GM19463 (cell line): ENCODE data around the gene ANO1.

Experiments
- ATAC-seq: cut with Tn5 transposase; IDR thresholded peaks from one replicate; pipeline ENCODE4 v1.9.1; 2021; ENCODE audit warnings: mild to moderate bottlenecking, moderate library complexity; ENCODE audit not compliant: unreplicated experiment

The ANO1 gene

GRCh38 chr11:70049045-70049444 is 29.1 kb upstream of the ANO1 start:
- no peak for ATAC-seq

- no peak for ATAC-seq
Observed at GRCh38 chr11:70050243-70050642, 27.9 kb upstream of the ANO1 start.

GRCh38 chr11:70054004-70054403 is 24.1 kb upstream of the ANO1 start:
- no peak for ATAC-seq

DNA sequence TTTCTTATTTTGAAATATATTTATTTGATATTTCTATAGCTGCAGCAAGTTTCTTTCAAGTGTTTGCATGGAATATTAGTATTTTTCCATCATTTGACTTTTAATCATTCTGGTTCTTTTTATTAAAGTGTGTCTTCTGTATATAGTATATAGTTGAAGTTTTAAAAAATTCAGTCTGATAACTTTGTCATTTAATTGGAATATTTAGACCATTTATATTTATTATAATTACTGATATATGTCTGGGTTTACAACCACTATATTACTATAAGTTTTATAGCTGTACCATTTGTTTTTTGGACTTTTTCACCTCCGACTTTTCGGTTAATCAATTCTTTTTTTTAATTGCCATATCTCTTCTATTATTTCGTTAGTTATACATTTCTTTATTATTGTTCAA is 22.7 kb upstream of the ANO1 start:
- no peak for ATAC-seq

DNA sequence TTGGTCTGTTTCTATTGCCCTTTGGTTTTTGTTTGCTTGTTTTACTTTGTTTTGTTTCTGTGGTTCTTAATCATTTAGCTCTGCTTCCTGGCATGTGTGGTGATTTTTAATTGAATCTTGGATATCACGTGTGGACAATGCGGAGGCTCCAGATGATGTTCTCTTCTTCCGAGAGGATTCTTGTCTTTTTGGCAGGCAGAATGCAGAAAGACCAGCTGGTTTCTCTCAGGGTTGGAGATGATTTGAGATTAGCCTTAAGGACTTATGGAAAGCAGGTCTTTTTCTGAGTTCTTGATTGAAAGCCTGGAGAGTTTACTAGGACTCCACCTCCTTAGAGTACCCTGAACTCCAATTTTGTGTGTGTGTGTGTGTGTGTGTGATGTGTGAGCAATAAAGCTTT is 21.0 kb upstream of the ANO1 start:
- ATAC-seq: no peak

- no peak for ATAC-seq
Observed at GRCh38 chr11:70059971-70060370, 18.1 kb upstream of the ANO1 start.

DNA sequence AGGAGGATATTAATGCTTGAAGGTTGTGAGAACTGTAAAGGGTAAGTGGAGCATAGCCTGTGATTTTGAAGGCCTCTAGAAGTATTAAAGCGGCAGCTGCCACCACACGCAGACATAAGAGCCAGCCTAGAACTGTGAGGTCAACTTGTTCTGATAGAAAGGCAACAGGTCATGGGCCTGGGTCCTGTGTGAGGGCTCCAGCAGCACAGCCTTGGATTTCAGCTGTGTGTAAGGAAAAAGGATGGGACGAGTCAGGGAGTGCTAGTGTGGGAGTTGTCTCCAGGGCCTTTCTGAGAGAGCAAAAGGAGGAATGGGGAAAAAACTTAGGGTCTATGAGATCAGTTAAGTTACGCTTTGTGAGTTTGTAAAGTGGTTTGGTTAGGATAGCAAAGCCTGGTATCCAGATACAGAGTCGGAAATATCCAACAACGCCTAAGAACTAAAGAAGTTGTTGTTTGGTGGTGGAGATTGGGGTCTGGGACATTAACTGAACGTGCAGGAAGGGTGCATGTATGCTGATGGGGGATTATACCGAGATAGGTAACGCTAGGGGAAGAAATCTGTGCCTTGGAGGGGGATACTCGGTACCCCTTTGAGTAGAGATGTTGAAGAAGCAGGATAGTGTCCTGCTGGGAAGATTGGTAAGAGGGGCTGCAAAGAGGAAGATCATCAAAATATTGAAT is 17.4 kb upstream of the ANO1 start:
- no peak for ATAC-seq

- no peak for ATAC-seq
Observed at GRCh38 chr11:70061734-70062133, 16.4 kb upstream of the ANO1 start.

DNA sequence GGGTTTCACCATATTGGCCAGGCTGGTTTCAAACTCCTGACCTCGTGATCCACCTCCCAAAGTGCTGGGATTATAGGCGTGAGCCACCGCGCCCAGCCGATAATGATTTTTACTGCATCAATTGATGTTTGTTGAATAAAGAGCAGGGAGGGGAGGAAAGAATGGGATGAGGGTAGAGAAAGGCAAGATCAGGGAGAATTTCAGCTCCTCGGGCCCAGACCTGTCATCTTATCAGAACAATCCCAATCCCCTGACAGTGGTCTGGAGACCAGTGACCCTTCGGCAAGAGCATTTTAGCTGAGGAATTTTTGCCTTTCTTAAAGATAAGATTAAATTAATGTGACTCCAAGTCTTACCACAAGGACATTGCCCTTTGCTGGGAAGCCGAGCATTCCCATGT is 15.0 kb upstream of the ANO1 start:
- ATAC-seq: no peak

GRCh38 chr11:70063555-70063954 is 14.6 kb upstream of the ANO1 start:
- no peak for ATAC-seq

- ATAC-seq: no peak
Observed at GRCh38 chr11:70064008-70064725, 13.9 kb upstream of the ANO1 start.

DNA sequence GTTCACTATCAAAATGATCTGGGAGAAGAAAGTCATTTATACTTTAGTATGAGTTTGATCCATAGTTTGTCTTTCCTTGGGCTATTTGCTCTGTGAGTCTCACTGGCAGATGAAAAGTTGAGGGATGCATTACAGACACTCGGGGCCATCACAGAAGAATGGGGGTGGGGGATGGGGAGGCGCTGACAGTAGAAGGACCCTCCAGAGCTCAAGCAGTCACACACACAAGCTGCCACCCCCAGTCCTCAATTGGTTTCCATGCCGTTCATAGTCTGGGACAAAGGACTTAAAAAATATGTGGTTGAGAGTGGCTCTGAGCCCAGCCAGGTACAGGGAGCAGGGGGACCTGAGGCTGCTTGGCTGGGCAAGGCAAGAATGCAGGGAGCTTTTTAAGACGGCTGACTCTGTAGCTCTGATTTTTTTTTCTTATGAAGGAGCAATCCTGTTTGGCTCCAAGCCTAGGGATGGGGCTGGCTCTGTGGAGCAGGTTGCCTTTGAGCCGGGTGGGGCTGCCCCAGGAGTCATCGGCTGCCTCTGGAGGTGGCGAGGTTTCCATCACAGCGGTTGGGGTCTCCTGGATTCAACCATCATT is 13.3 kb upstream of the ANO1 start:
- ATAC-seq: no peak

- ATAC-seq: no peak
Observed at GRCh38 chr11:70065318-70066135, 12.6 kb upstream of the ANO1 start.

- no peak for ATAC-seq
Observed at GRCh38 chr11:70066136-70066520, 12.0 kb upstream of the ANO1 start.

DNA sequence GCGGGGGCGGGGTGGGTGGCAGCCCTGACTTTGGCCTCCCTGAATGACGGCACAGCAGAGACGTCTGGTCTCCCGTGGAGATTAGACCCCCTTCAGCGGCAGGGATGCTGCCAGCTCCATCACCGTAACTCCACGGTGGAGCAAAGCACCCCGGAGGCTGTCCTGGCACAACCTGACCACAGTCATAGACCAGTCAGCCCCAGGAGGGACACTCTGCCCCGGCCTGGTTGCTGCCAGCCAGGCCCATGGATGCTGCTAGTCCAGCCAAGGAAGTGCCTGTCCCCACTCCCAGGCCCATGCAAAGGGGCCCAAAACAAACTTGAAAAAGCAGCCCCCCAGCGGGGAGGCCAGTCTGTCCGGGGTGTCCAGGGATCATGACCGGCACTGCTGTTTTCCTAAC is 11.5 kb upstream of the ANO1 start:
- ATAC-seq: no peak

- ATAC-seq: no peak
Observed at GRCh38 chr11:70067036-70067435, 11.1 kb upstream of the ANO1 start.

- no peak for ATAC-seq
Observed at GRCh38 chr11:70067591-70068341, 10.4 kb upstream of the ANO1 start.

DNA sequence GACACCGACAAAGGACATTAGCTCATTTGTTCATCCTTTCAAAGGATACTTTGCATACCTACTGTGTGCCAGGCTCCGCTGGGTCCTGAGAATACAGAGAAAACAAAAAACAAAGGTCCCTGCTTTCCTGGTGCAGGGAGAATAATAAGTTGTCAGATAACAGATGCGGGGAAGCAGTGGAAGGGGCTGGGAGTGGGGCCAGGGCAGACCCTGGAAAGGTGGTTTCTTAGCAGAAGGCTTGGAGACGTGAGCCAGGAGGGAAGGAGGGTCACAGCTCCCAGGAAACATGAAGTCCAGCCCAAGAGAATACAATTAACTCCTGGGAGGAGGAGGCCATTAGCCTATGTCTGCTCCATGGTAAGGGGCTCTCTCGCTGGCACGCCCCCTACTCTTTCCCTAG is 9.8 kb upstream of the ANO1 start:
- ATAC-seq: no peak

- no peak for ATAC-seq
Observed at GRCh38 chr11:70068950-70069349, 9.2 kb upstream of the ANO1 start.

GRCh38 chr11:70070706-70071105 is 7.4 kb upstream of the ANO1 start:
- no peak for ATAC-seq

- ATAC-seq: no peak
Observed at GRCh38 chr11:70071996-70072395, 6.1 kb upstream of the ANO1 start.
